Measurements from ENCODE around the gene ABCC10. TPM values are rescaled to one million over a fixed set of nuclear protein-coding genes. Genes with fewer than 3 reads are reported as not detected.

ABCC10 gene
- total and polyA plus RNA-seq, 5 experiments from 2014 or later = 9.6 to 72.6 (median 15.9) TPM

GRCh38 chr6:43434001-43434840 is 6.9 kb downstream of the ABCC10 start:
- peaks cover under 1 to 17% (median 5%) of the 10 kb centered on the region in 4 donors for H3K4me1 Mint-ChIP-seq
- H3K36me3 Mint-ChIP-seq = peaks cover 0 to 33% (median 0%) of the 10 kb centered on the region in 3 donors
- DNase-seq = no peak
- peak overlapping the region in 2 of 10 donors; percentile 24 to 78 for H3K27ac Mint-ChIP-seq
- POLR2A ChIA-PET = interaction anchor here (0.6 kb wide), 2 partner anchors 43 to 1318 kb away, joined by 3 to 4 read pairs; partner anchors contain the start of gene TJAP1
- H3K4me3 Mint-ChIP-seq = no peak overlapping the region
- no peaks in the 10 kb centered on the region for H3K27me3 Mint-ChIP-seq
- no peaks in the 10 kb centered on the region for H3K9me3 Mint-ChIP-seq
- ATAC-seq = no peak

- Mint-ChIP-seq H3K9me3 (no peaks in the 10 kb centered on the region), H3K4me1 (peaks cover 0 to 17% (median 5%) of the 10 kb centered on the region in 4 donors), H3K27me3 (no peaks in the 10 kb centered on the region)
Observed at GRCh38 chr6:43434943-43435342, 7.6 kb downstream of the ABCC10 start.

GRCh38 chr6:43435682-43436437 is 8.5 kb downstream of the ABCC10 start:
- Mint-ChIP-seq H3K9me3 (no peaks in the 10 kb centered on the region), H3K27me3 (no peaks in the 10 kb centered on the region), H3K4me3 (no peak overlapping the region), H3K4me1 (peaks cover 0 to 8% (median 2%) of the 10 kb centered on the region in 4 donors), H3K36me3 (peaks cover 0 to 43% (median 0%) of the 10 kb centered on the region in 3 donors), H3K27ac (peak overlapping the region in 5 of 10 donors; percentile 43 to 84 (median 60))
- no peak for ATAC-seq
- no peak for DNase-seq
- POLR2A ChIA-PET = no interaction called here

More at GRCh38 chr6:43434943-43435342, 7.6 kb downstream of the ABCC10 start:
- ATAC-seq (no peak), DNase-seq (no peak)
- Mint-ChIP-seq H3K27ac (peak overlapping the region in 1 of 10 donors; percentile 78), H3K4me3 (no peak overlapping the region), H3K36me3 (peaks cover 0 to 39% (median 0%) of the 10 kb centered on the region in 3 donors)
- POLR2A ChIA-PET = interaction anchor here (0.6 kb wide), 1 partner anchor 1319 kb away, joined by 4 read pairs; no protein-coding TSS in a partner anchor

- Mint-ChIP-seq H3K9me3 (no peaks in the 10 kb centered on the region), H3K27ac (peak overlapping the region in 2 of 10 donors; percentile 27 to 71), H3K4me1 (peaks cover 0 to 4% (median 1%) of the 10 kb centered on the region in 4 donors), H3K27me3 (no peaks in the 10 kb centered on the region), H3K36me3 (peaks cover 0 to 48% (median 0%) of the 10 kb centered on the region in 3 donors), H3K4me3 (peak overlapping the region in 1 of 10 donors; percentile 42)
- POLR2A ChIA-PET = interaction anchor here (0.7 to 1.4 kb wide), 2 partner anchors 9 to 458 kb away, joined by 3 read pairs; partner anchors contain the start of genes ABCC10 and PEX6
- ATAC-seq = no peak
- DNase-seq = no peak
Observed at GRCh38 chr6:43436577-43437282, 9.4 kb downstream of the ABCC10 start.

- no peaks in the 10 kb centered on the region for H3K9me3 Mint-ChIP-seq
- peak overlapping the region in 2 of 10 donors; percentile 41 to 55 for H3K27ac Mint-ChIP-seq
- POLR2A ChIA-PET = interaction anchor here (0.7 to 1.4 kb wide), 2 partner anchors 10 to 138 kb away, joined by 3 to 9 read pairs; partner anchors contain the start of genes ABCC10, POLH and XPO5
- H3K36me3 Mint-ChIP-seq = peaks cover 0 to 51% (median 0%) of the 10 kb centered on the region in 3 donors
- H3K4me3 Mint-ChIP-seq = no peak overlapping the region
- peaks cover 0 to 2% (median 0%) of the 10 kb centered on the region in 4 donors for H3K4me1 Mint-ChIP-seq
- peak in 1 of 10 donors; percentile 10 for DNase-seq
- H3K27me3 Mint-ChIP-seq = no peaks in the 10 kb centered on the region
- ATAC-seq = no peak
Observed at GRCh38 chr6:43437700-43438099, 10.4 kb downstream of the ABCC10 start.

GRCh38 chr6:43442935-43443334 is 15.6 kb downstream of the ABCC10 start:
- no peak for ATAC-seq
- Mint-ChIP-seq H3K27ac (peak overlapping the region in 1 of 10 donors; percentile 36), H3K27me3 (no peaks in the 10 kb centered on the region), H3K9me3 (no peaks in the 10 kb centered on the region), H3K4me1 (peaks cover 0 to 2% (median 0%) of the 10 kb centered on the region in 4 donors), H3K36me3 (peaks cover 0 to 74% (median 0%) of the 10 kb centered on the region in 3 donors), H3K4me3 (no peak overlapping the region)
- DNase-seq = peak in 1 of 10 donors; percentile 56
- POLR2A ChIA-PET = interaction anchor here (0.5 kb wide), 1 partner anchor 603 kb away, joined by 7 read pairs; no protein-coding TSS in a partner anchor

GRCh38 chr6:43444036-43444435 is 16.7 kb downstream of the ABCC10 start:
- Mint-ChIP-seq H3K27me3 (no peaks in the 10 kb centered on the region), H3K36me3 (peaks cover 0 to 83% (median 2%) of the 10 kb centered on the region in 3 donors), H3K4me1 (peaks cover 0 to 2% (median 0%) of the 10 kb centered on the region in 4 donors), H3K9me3 (no peaks in the 10 kb centered on the region), H3K4me3 (no peak overlapping the region), H3K27ac (peak overlapping the region in 2 of 10 donors; percentile 41 to 73)
- ATAC-seq (no peak), DNase-seq (no peak)
- POLR2A ChIA-PET = interaction anchor here (1.0 kb wide), 1 partner anchor 34 kb away, joined by 3 read pairs; the partner anchor contains the start of gene TJAP1

- no peak for DNase-seq
- H3K4me1 Mint-ChIP-seq = peaks cover 0 to 2% (median 0%) of the 10 kb centered on the region in 4 donors
- peaks cover 0 to 84% (median 2%) of the 10 kb centered on the region in 3 donors for H3K36me3 Mint-ChIP-seq
- H3K9me3 Mint-ChIP-seq = no peaks in the 10 kb centered on the region
- ATAC-seq = no peak
- H3K27ac Mint-ChIP-seq = no peak overlapping the region
- H3K27me3 Mint-ChIP-seq = no peaks in the 10 kb centered on the region
- no peak overlapping the region for H3K4me3 Mint-ChIP-seq
- POLR2A ChIA-PET = interaction anchor here (1.0 kb wide), 1 partner anchor 33 kb away, joined by 3 read pairs; the partner anchor contains the start of gene TJAP1
Observed at GRCh38 chr6:43444582-43444981, 17.2 kb downstream of the ABCC10 start.

GRCh38 chr6:43445576-43445975 is 18.2 kb downstream of the ABCC10 start:
- H3K27me3 Mint-ChIP-seq = no peaks in the 10 kb centered on the region
- H3K4me3 Mint-ChIP-seq = no peak overlapping the region
- H3K27ac Mint-ChIP-seq = peak overlapping the region in 1 of 10 donors; percentile 34
- no peaks in the 10 kb centered on the region for H3K9me3 Mint-ChIP-seq
- ATAC-seq (no peak), DNase-seq (no peak)
- peaks cover 0 to 2% (median 0%) of the 10 kb centered on the region in 4 donors for H3K4me1 Mint-ChIP-seq
- peaks cover 0 to 88% (median 2%) of the 10 kb centered on the region in 3 donors for H3K36me3 Mint-ChIP-seq
- POLR2A ChIA-PET = no interaction called here

- Mint-ChIP-seq H3K4me3 (no peak overlapping the region), H3K36me3 (peaks cover 0 to 76% (median 6%) of the 10 kb centered on the region in 3 donors), H3K9me3 (no peaks in the 10 kb centered on the region), H3K27ac (peak overlapping the region in 2 of 10 donors; percentile 29 to 31), H3K4me1 (peaks cover 0 to 2% (median 0%) of the 10 kb centered on the region in 4 donors), H3K27me3 (no peaks in the 10 kb centered on the region)
- POLR2A ChIA-PET = interaction anchor here (1.0 kb wide), 1 partner anchor 9 kb away, joined by 3 read pairs; no protein-coding TSS in a partner anchor
- no peak for ATAC-seq
- DNase-seq = no peak
Observed at GRCh38 chr6:43447604-43448003, 20.3 kb downstream of the ABCC10 start.

- POLR2A ChIA-PET = no interaction called here
Observed at GRCh38 chr6:43448916-43449315, 21.6 kb downstream of the ABCC10 start.

More at GRCh38 chr6:43448916-43449315, 21.6 kb downstream of the ABCC10 start:
- DNase-seq = no peak
- no peaks in the 10 kb centered on the region for H3K9me3 Mint-ChIP-seq
- no peak overlapping the region for H3K4me3 Mint-ChIP-seq
- H3K27ac Mint-ChIP-seq = peak overlapping the region in 2 of 10 donors; percentile 29 to 60
- H3K4me1 Mint-ChIP-seq = peaks cover 0 to 2% (median under 1%) of the 10 kb centered on the region in 4 donors
- no peaks in the 10 kb centered on the region for H3K27me3 Mint-ChIP-seq
- peaks cover 0 to 64% (median 6%) of the 10 kb centered on the region in 3 donors for H3K36me3 Mint-ChIP-seq
- ATAC-seq = no peak
